HepG2 (cell line): ENCODE results near the gene AP2A2. TPM values are rescaled to one million over a fixed set of nuclear protein-coding genes. Genes with fewer than 3 reads are reported as not detected.

Experiments
- CREB1 ChIP-seq, 2 experiments: fragments of 450-650 bp in 1 of 2; IDR thresholded peaks; 2 replicates each; pipeline ENCODE4 v1.6.1; 2016 to 2017; ENCODE audit warnings: control low read depth in 1 of 2, mild to moderate bottlenecking in 1 of 2, missing compliant biosample characterization in 1 of 2, missing genetic modification characterization in 1 of 2
- ESRRA ChIP-seq: sonication (generic); formaldehyde crosslinking; IDR thresholded peaks from 2 replicates; pipeline ENCODE4 v1.5.1; 2020; ENCODE audit warnings: mild to moderate bottlenecking, low read depth, missing genetic modification reagents
- HMGA1 ChIP-seq: sonication (generic); formaldehyde crosslinking; conservative IDR thresholded peaks from 2 replicates; pipeline ENCODE4 v1.4.0; 2020; ENCODE audit warnings: missing genetic modification reagents
- IKZF5 ChIP-seq: IDR thresholded peaks from 2 replicates; pipeline ENCODE4 v1.6.1; 2018; ENCODE audit warnings: missing genetic modification reagents, mild to moderate bottlenecking, missing compliant biosample characterization
- NFYB ChIP-seq: sonication (generic); formaldehyde crosslinking; IDR thresholded peaks from 2 replicates; pipeline ENCODE4 v1.4.0; 2020; ENCODE audit warnings: missing genetic modification reagents
- POLR2G ChIP-seq: fragments of 200-400 bp; formaldehyde crosslinking; IDR thresholded peaks from 2 replicates; pipeline ENCODE4 v1.6.1; 2018; ENCODE audit warnings: mild to moderate bottlenecking, low read depth, low read length, moderate library complexity
- SALL1 ChIP-seq: sonication (generic); formaldehyde crosslinking; IDR thresholded peaks from 2 replicates; pipeline ENCODE4 v1.8.0; 2022; ENCODE audit warnings: mild to moderate bottlenecking, missing genetic modification reagents
- SOX6 ChIP-seq, 2 experiments: fragments of 450-650 bp in 1 of 2; sonication (generic) in 1 of 2; formaldehyde crosslinking in 1 of 2; IDR thresholded peaks; 2 replicates each; pipeline versions ENCODE4 v1.4.0 to v1.6.1; 2017 to 2020; ENCODE audit warnings: antibody characterized with exemption in 1 of 2, mild to moderate bottlenecking in 1 of 2, missing genetic modification reagents in 1 of 2
- SP140L ChIP-seq: sonication (generic); formaldehyde crosslinking; IDR thresholded peaks from 2 replicates; pipeline ENCODE4 v1.4.0; 2020; ENCODE audit warnings: missing genetic modification reagents, borderline replicate concordance
- SPEN ChIP-seq: sonication (generic); formaldehyde crosslinking; IDR thresholded peaks from 2 replicates; pipeline ENCODE4 v1.5.1; 2020; ENCODE audit warnings: low read depth, mild to moderate bottlenecking, missing genetic modification reagents
- STAT5B ChIP-seq: sonication (generic); formaldehyde crosslinking; IDR thresholded peaks from 2 replicates; pipeline ENCODE4 v1.4.0; 2020; ENCODE audit warnings: missing genetic modification reagents
- STAT6 ChIP-seq: sonication (generic); formaldehyde crosslinking; IDR thresholded peaks from 2 replicates; pipeline ENCODE4 v1.4.0; 2020; ENCODE audit warnings: missing genetic modification reagents, mild to moderate bottlenecking, borderline replicate concordance
- TFAP4 ChIP-seq: sonication (generic); IDR thresholded peaks from 2 replicates; pipeline ENCODE4 v1.6.1; 2016; ENCODE audit warnings: low read depth, borderline replicate concordance
- ZIK1 ChIP-seq: sonication (generic); formaldehyde crosslinking; IDR thresholded peaks from 2 replicates; pipeline ENCODE4 v1.5.0; 2020; ENCODE audit warnings: mild to moderate bottlenecking, low read depth, missing genetic modification reagents, borderline replicate concordance
- ZNF292 ChIP-seq: sonication (generic); formaldehyde crosslinking; IDR thresholded peaks from 2 replicates; pipeline ENCODE4 v1.8.1; 2022; ENCODE audit warnings: mild to moderate bottlenecking, low read depth, missing genetic modification reagents, borderline replicate concordance
- ZNF296 ChIP-seq: sonication (generic); formaldehyde crosslinking; conservative IDR thresholded peaks from 2 replicates; pipeline ENCODE4 v1.5.0; 2020; ENCODE audit warnings: mild to moderate bottlenecking, missing genetic modification reagents
- ZSCAN20 ChIP-seq: sonication (generic); formaldehyde crosslinking; IDR thresholded peaks from 2 replicates; pipeline ENCODE4 v1.4.0; 2020; ENCODE audit warnings: missing genetic modification reagents, mild to moderate bottlenecking, borderline replicate concordance
- polyA plus RNA-seq, 8 experiments: library from polyadenylated mRNA; depleted of rRNA in 3 of 8; stranded (reverse) in 7 of 8; unstranded in 1 of 8; fragments of >200 nt; fragmentation: Illumina TruSeq in 4 of 8; extraction: Trizol in 4 of 8; gene quantifications; 2 replicates each; pipeline versions ENCODE4 v1.2.1 to v1.2.3, GENCODE V29; 2011 to 2016; ENCODE audit warnings: low read depth in 4 of 8, missing spikeins in 1 of 8, mixed read lengths in 1 of 8; ENCODE audit not compliant: insufficient read depth in 1 of 8
- total RNA-seq, 5 experiments: library from RNA; depleted of rRNA; stranded (reverse); fragments of >200 nt; fragmentation: Illumina TruSeq; extraction: Trizol; gene quantifications; 2 replicates each; pipeline ENCODE4 v1.2.3, GENCODE V29; 2016; ENCODE audit warnings: low read depth in 1 of 5
- TF ChIP-seq, protein P1 (sequence below): sonication (generic); formaldehyde crosslinking; IDR thresholded peaks from 2 replicates; pipeline ENCODE4 v1.4.0; 2020; ENCODE audit warnings: missing genetic modification reagents, borderline replicate concordance
- TF ChIP-seq, protein P2 (sequence below): sonication (generic); formaldehyde crosslinking; IDR thresholded peaks from 2 replicates; pipeline ENCODE4 v1.5.0; 2020; ENCODE audit warnings: missing genetic modification reagents

The AP2A2 gene
- total and polyA plus RNA-seq, 2 of the 13 experiments (the other 11 are each of a cell fraction or from before 2014, with no cell fraction given) = 25.7 to 75.7 TPM

- TF ChIP-seq IKZF5 (CRISPR knock-in tag) (peak; percentile 24; the same call in 1 of the 2 replicates), STAT5B (no peak), TFAP4 (no peak), HMGA1 (CRISPR knock-in tag) (no peak), ZSCAN20 (CRISPR knock-in tag) (no peak), STAT6 (CRISPR knock-in tag) (no peak), ESRRA (peak; percentile 41; the same call in 1 of the 2 replicates), CREB1 (IDR thresholded peaks at IDR 0.05) (no peak; the same call in 1 of the 2 replicates), CREB1 (CRISPR knock-in tag; IDR thresholded peaks at IDR 0.05) (no peak), ZNF292 (no peak), POLR2G (peak; percentile 40; the same call in 1 of the 2 replicates), SPEN (CRISPR knock-in tag) (peak; percentile 54), ZIK1 (CRISPR knock-in tag) (peak; percentile 42; the same call in 1 of the 2 replicates), SALL1 (CRISPR knock-in tag) (no peak), NFYB (CRISPR knock-in tag) (0 out of 2 replicates have a peak, but pooled peaks have one; percentile 5), SP140L (CRISPR knock-in tag) (no peak), ZNF296 (CRISPR knock-in tag) (no peak), SOX6 (IDR thresholded peaks at IDR 0.05) (no peak), SOX6 (CRISPR knock-in tag; IDR thresholded peaks at IDR 0.05) (no peak)
- TF ChIP-seq, protein P1, sequence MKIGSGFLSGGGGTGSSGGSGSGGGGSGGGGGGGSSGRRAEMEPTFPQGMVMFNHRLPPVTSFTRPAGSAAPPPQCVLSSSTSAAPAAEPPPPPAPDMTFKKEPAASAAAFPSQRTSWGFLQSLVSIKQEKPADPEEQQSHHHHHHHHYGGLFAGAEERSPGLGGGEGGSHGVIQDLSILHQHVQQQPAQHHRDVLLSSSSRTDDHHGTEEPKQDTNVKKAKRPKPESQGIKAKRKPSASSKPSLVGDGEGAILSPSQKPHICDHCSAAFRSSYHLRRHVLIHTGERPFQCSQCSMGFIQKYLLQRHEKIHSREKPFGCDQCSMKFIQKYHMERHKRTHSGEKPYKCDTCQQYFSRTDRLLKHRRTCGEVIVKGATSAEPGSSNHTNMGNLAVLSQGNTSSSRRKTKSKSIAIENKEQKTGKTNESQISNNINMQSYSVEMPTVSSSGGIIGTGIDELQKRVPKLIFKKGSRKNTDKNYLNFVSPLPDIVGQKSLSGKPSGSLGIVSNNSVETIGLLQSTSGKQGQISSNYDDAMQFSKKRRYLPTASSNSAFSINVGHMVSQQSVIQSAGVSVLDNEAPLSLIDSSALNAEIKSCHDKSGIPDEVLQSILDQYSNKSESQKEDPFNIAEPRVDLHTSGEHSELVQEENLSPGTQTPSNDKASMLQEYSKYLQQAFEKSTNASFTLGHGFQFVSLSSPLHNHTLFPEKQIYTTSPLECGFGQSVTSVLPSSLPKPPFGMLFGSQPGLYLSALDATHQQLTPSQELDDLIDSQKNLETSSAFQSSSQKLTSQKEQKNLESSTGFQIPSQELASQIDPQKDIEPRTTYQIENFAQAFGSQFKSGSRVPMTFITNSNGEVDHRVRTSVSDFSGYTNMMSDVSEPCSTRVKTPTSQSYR (CRISPR knock-in tag) = no peak
- TF ChIP-seq, protein P2, sequence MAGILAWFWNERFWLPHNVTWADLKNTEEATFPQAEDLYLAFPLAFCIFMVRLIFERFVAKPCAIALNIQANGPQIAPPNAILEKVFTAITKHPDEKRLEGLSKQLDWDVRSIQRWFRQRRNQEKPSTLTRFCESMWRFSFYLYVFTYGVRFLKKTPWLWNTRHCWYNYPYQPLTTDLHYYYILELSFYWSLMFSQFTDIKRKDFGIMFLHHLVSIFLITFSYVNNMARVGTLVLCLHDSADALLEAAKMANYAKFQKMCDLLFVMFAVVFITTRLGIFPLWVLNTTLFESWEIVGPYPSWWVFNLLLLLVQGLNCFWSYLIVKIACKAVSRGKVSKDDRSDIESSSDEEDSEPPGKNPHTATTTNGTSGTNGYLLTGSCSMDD (CRISPR knock-in tag) = no peak
These were observed at the start of gene AP2A2 (continued) for GRCh38 chr11:925496-926301.
